ENCODE results near the gene KCNE5.
"Not testable (repeated sequence)": the region's sequence is repeated elsewhere in the genome, so short reads cannot be mapped to it uniquely, and the experiment has no call there.

DNA sequence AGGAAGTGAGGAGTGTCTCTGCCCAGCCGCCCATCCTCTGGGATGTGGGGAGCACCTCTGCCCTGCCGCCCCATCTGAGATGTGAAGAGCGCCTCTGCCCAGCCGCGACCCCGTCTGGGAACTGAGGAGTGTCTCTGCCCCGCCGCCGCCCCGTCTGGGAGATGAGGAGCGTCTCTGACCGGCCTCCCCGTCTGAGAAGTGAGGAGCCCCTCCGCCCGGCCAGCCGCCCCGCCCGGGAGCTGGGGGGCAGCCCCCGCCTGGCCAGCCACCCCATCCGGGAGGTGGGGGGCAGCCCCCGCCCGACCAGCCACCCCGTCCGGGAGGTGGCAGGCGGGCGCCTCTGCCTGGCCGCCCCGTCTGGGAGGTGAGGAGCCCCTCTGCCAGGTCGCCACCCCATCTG, 46.2 kb upstream of the KCNE5 start:
- TF ChIP-seq, protein P1, sequence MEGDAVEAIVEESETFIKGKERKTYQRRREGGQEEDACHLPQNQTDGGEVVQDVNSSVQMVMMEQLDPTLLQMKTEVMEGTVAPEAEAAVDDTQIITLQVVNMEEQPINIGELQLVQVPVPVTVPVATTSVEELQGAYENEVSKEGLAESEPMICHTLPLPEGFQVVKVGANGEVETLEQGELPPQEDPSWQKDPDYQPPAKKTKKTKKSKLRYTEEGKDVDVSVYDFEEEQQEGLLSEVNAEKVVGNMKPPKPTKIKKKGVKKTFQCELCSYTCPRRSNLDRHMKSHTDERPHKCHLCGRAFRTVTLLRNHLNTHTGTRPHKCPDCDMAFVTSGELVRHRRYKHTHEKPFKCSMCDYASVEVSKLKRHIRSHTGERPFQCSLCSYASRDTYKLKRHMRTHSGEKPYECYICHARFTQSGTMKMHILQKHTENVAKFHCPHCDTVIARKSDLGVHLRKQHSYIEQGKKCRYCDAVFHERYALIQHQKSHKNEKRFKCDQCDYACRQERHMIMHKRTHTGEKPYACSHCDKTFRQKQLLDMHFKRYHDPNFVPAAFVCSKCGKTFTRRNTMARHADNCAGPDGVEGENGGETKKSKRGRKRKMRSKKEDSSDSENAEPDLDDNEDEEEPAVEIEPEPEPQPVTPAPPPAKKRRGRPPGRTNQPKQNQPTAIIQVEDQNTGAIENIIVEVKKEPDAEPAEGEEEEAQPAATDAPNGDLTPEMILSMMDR (IDR thresholded peaks at IDR 0.05): not testable (repeated sequence)
- not testable (repeated sequence) for TF ChIP-seq POLR2A, POLR2AphosphoS5 (IDR thresholded peaks at IDR 0.05)
